ENCODE data around the gene PPP2R2D. TPM values are rescaled to one million over a fixed set of nuclear protein-coding genes. Genes with fewer than 3 reads are reported as not detected.
"Not testable (repeated sequence)": the region's sequence is repeated elsewhere in the genome, so short reads cannot be mapped to it uniquely, and the experiment has no call there.

PPP2R2D gene
- polyA plus RNA-seq, 1 donor (not counting 4 experiments of a cell fraction or from before 2014, with no cell fraction given), result 49.1 TPM

- peaks cover 90% of the 10 kb centered on the region for H3K79me2 ChIP-seq (ENCODE audit: control insufficient read depth, insufficient read depth, low read length)
- no peaks in the 10 kb centered on the region for H3K9me3 ChIP-seq (ENCODE audit: control insufficient read depth, low read depth, low read length)
- peaks cover 6 to 16% of the 10 kb centered on the region in 2 experiments for H3K36me3 ChIP-seq (ENCODE audit: control insufficient read depth in 2 of 2, extremely low read depth in 1 of 2, insufficient read depth in 2 of 2, low read length in 2 of 2)
- peaks cover 48% of the 10 kb centered on the region for H4K20me1 ChIP-seq (ENCODE audit: control insufficient read depth, extremely low read depth, insufficient read depth, low read length)
- H3K4me2 ChIP-seq (ENCODE audit: control insufficient read depth, extremely low read depth, insufficient read depth, low read depth, low read length), result no peak overlapping the region
- FAIRE-seq (no peak), DNase-seq (ENCODE audit: low read depth, low spot score) (no peak)
- no peak overlapping the region for H2AFZ ChIP-seq (ENCODE audit: control insufficient read depth, low read length)
- peaks cover 12% of the 10 kb centered on the region for H3K9me1 ChIP-seq (ENCODE audit: control insufficient read depth, extremely low read depth, insufficient read depth, low read length)
- TF ChIP-seq CTCF (optimal IDR thresholded peaks at IDR 0.05 in 1 of 3, IDR thresholded peaks at IDR 0.05 in 1 of 3, conservative IDR thresholded peaks at IDR 0.05 in 1 of 3; ENCODE audit: extremely low read depth in 1 of 3, insufficient read depth in 2 of 3, low read length in 3 of 3) (no peak), EZH2 (IDR thresholded peaks at IDR 0.05; ENCODE audit: low read length) (no peak)
- H3K27me3 ChIP-seq (ENCODE audit: control insufficient read depth, extremely low read depth, insufficient read depth, low read length), result no peaks in the 10 kb centered on the region
- H3K4me1 ChIP-seq (ENCODE audit: control insufficient read depth, extremely low read depth, insufficient read depth, low read length), result peaks cover 23% of the 10 kb centered on the region
- dilution Hi-C loops (cut with MboI; ENCODE audit: extremely low pct_ligation_motif_present, low sequenced_read_pairs), result no loop called here
- H3K27ac ChIP-seq (ENCODE audit: control insufficient read depth, insufficient read depth, low read length), result no peak overlapping the region
- H3K9ac ChIP-seq (ENCODE audit: control insufficient read depth, extremely low read depth, insufficient read depth, low read length), result no peak overlapping the region
- H3K4me3 ChIP-seq (ENCODE audit: control insufficient read depth in 2 of 3, extremely low read depth in 1 of 3, insufficient read depth in 2 of 3, low read depth in 1 of 3, low read length in 3 of 3), result no peak overlapping the region
Measured at GRCh38 chr10:131915484-131915883, 14.7 kb downstream of the PPP2R2D start.

DNA sequence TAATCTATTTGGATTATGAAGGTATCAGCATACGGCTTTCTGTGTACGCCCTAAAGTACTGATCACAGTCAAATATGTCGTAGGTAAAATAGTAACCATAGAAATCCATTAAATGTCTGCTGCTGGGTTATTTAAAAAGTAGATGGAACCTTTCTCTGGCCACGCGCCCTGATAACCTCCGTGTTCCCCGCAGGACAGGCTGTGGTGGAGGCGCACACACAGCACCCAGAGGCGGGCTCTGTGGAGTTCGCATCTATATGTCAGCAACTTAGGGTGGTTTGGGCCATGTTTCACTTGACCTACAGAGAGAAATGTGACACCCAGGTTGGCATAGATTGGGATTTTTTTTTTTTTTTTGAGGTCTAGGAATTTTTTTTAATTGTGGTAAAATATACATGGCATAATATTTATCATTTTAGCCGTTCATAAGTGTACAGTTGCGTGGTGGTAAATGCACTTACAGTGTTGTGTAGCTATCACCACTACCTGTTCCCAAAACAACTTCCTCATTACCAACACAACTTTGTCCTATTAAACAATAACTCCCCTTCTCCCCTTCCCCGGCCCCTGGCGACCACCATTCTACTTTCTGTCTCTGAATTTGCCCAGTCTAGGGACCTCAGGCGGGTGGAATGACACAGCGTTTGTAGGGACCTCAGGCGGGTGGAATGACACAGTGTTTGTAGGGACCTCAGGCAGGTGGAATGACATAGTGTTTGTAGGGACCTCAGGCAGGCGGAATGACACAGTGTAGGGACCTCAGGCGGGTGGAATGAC is 15.4 kb downstream of the PPP2R2D start:
- peaks cover 4 to 14% of the 10 kb centered on the region in 2 experiments for H3K36me3 ChIP-seq (ENCODE audit: control insufficient read depth in 2 of 2, extremely low read depth in 1 of 2, insufficient read depth in 2 of 2, low read length in 2 of 2)
- no peak overlapping the region for H3K4me2 ChIP-seq (ENCODE audit: control insufficient read depth, extremely low read depth, insufficient read depth, low read depth, low read length)
- dilution Hi-C loops (cut with MboI; ENCODE audit: extremely low pct_ligation_motif_present, low sequenced_read_pairs), result no loop called here
- no peak overlapping the region for H2AFZ ChIP-seq (ENCODE audit: control insufficient read depth, low read length)
- peaks cover 90% of the 10 kb centered on the region for H3K79me2 ChIP-seq (ENCODE audit: control insufficient read depth, insufficient read depth, low read length)
- DNase-seq (ENCODE audit: low read depth, low spot score), result no peak
- no peaks in the 10 kb centered on the region for H3K9me3 ChIP-seq (ENCODE audit: control insufficient read depth, low read depth, low read length)
- FAIRE-seq, result no peak
- H4K20me1 ChIP-seq (ENCODE audit: control insufficient read depth, extremely low read depth, insufficient read depth, low read length), result peaks cover 47% of the 10 kb centered on the region
- no peaks in the 10 kb centered on the region for H3K27me3 ChIP-seq (ENCODE audit: control insufficient read depth, extremely low read depth, insufficient read depth, low read length)
- no peak overlapping the region for H3K9ac ChIP-seq (ENCODE audit: control insufficient read depth, extremely low read depth, insufficient read depth, low read length)
- no peak overlapping the region for H3K27ac ChIP-seq (ENCODE audit: control insufficient read depth, insufficient read depth, low read length)
- no peak for TF ChIP-seq CTCF (optimal IDR thresholded peaks at IDR 0.05 in 1 of 3, IDR thresholded peaks at IDR 0.05 in 1 of 3, conservative IDR thresholded peaks at IDR 0.05 in 1 of 3; ENCODE audit: extremely low read depth in 1 of 3, insufficient read depth in 2 of 3, low read length in 3 of 3)
- H3K4me3 ChIP-seq (ENCODE audit: control insufficient read depth in 2 of 3, extremely low read depth in 1 of 3, insufficient read depth in 2 of 3, low read depth in 1 of 3, low read length in 3 of 3), result no peak overlapping the region
- H3K4me1 ChIP-seq (ENCODE audit: control insufficient read depth, extremely low read depth, insufficient read depth, low read length), result peaks cover 30% of the 10 kb centered on the region
- peaks cover 12% of the 10 kb centered on the region for H3K9me1 ChIP-seq (ENCODE audit: control insufficient read depth, extremely low read depth, insufficient read depth, low read length)

DNA sequence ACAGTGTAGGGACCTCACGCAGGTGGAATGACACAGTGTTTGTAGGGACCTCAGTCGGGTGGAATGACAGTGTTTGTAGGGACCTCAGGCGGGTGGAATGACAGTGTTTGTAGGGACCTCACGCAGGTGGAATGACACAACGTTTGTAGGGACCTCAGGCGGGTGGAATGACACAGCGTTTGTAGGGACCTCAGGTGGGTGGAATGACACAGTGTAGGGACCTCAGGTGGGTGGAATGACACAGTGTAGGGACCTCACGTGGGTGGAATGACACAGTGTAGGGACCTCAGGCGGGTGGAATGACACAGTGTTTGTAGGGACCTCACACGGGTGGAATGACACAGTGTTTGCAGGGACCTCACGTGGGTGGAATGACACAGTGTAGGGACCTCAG is 16.0 kb downstream of the PPP2R2D start:
- Histone ChIP-seq H3K4me1 (ENCODE audit: control insufficient read depth, extremely low read depth, insufficient read depth, low read length) (peaks cover 34% of the 10 kb centered on the region), H3K9me1 (ENCODE audit: control insufficient read depth, extremely low read depth, insufficient read depth, low read length) (peaks cover 15% of the 10 kb centered on the region), H4K20me1 (ENCODE audit: control insufficient read depth, extremely low read depth, insufficient read depth, low read length) (peaks cover 44% of the 10 kb centered on the region), H3K79me2 (ENCODE audit: control insufficient read depth, insufficient read depth, low read length) (peaks cover 90% of the 10 kb centered on the region)
- H2AFZ ChIP-seq (ENCODE audit: control insufficient read depth, low read length); DNase-seq (ENCODE audit: low read depth, low spot score); H3K36me3 ChIP-seq (ENCODE audit: control insufficient read depth in 2 of 2, extremely low read depth in 1 of 2, insufficient read depth in 2 of 2, low read length in 2 of 2); H3K27me3 ChIP-seq (ENCODE audit: control insufficient read depth, extremely low read depth, insufficient read depth, low read length); dilution Hi-C loops (cut with MboI; ENCODE audit: extremely low pct_ligation_motif_present, low sequenced_read_pairs); H3K4me3 ChIP-seq (ENCODE audit: control insufficient read depth in 2 of 3, extremely low read depth in 1 of 3, insufficient read depth in 2 of 3, low read depth in 1 of 3, low read length in 3 of 3); H3K9me3 ChIP-seq (ENCODE audit: control insufficient read depth, low read depth, low read length); FAIRE-seq; H3K4me2 ChIP-seq (ENCODE audit: control insufficient read depth, extremely low read depth, insufficient read depth, low read depth, low read length); H3K27ac ChIP-seq (ENCODE audit: control insufficient read depth, insufficient read depth, low read length); H3K9ac ChIP-seq (ENCODE audit: control insufficient read depth, extremely low read depth, insufficient read depth, low read length): not testable (repeated sequence)

DNA sequence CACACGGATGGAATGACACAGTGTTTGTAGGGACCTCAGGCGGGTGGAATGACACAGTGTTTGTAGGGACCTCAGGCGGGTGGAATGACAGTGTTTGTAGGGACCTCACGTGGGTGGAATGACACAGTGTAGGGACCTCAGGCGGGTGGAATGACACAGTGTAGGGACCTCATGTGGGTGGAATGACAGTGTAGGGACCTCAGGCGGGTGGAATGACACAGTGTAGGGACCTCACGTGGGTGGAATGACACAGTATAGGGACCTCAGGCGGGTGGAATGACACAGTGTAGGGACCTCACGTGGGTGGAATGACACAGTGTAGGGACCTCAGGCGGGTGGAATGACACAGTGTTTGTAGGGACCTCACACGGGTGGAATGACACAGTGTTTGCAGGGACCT is 16.7 kb downstream of the PPP2R2D start:
- FAIRE-seq; H3K36me3 ChIP-seq (ENCODE audit: control insufficient read depth in 2 of 2, extremely low read depth in 1 of 2, insufficient read depth in 2 of 2, low read length in 2 of 2); H3K9me3 ChIP-seq (ENCODE audit: control insufficient read depth, low read depth, low read length); H3K9ac ChIP-seq (ENCODE audit: control insufficient read depth, extremely low read depth, insufficient read depth, low read length); dilution Hi-C loops (cut with MboI; ENCODE audit: extremely low pct_ligation_motif_present, low sequenced_read_pairs); DNase-seq (ENCODE audit: low read depth, low spot score); H3K27ac ChIP-seq (ENCODE audit: control insufficient read depth, insufficient read depth, low read length); H3K27me3 ChIP-seq (ENCODE audit: control insufficient read depth, extremely low read depth, insufficient read depth, low read length); H3K4me3 ChIP-seq (ENCODE audit: control insufficient read depth in 2 of 3, extremely low read depth in 1 of 3, insufficient read depth in 2 of 3, low read depth in 1 of 3, low read length in 3 of 3); H3K4me2 ChIP-seq (ENCODE audit: control insufficient read depth, extremely low read depth, insufficient read depth, low read depth, low read length); H2AFZ ChIP-seq (ENCODE audit: control insufficient read depth, low read length): not testable (repeated sequence)
- Histone ChIP-seq H3K79me2 (ENCODE audit: control insufficient read depth, insufficient read depth, low read length) (peaks cover 91% of the 10 kb centered on the region), H3K4me1 (ENCODE audit: control insufficient read depth, extremely low read depth, insufficient read depth, low read length) (peaks cover 34% of the 10 kb centered on the region), H4K20me1 (ENCODE audit: control insufficient read depth, extremely low read depth, insufficient read depth, low read length) (peaks cover 42% of the 10 kb centered on the region), H3K9me1 (ENCODE audit: control insufficient read depth, extremely low read depth, insufficient read depth, low read length) (peaks cover 15% of the 10 kb centered on the region)

All from keratinocyte (primary cell).